ENCODE measurements around the gene EFR3B. TPM values are rescaled to one million over a fixed set of nuclear protein-coding genes. Genes with fewer than 3 reads are reported as not detected.

EFR3B gene
- total RNA-seq, 1 donor from 2014 or later = 14.7 TPM

GRCh38 chr2:25055376-25055920 is 13.6 kb downstream of the EFR3B start:
- H3K27ac ChIP-seq (ENCODE audit: low read depth, low read length) = no peak overlapping the region
- H3K4me2 ChIP-seq (ENCODE audit: low read length) = no peak overlapping the region
- Mint-ChIP-seq H3K4me3 (ENCODE audit: unreplicated experiment) (no peak overlapping the region), H3K4me1 (ENCODE audit: low read depth, unreplicated experiment) (no peaks in the 10 kb centered on the region), H3K27me3 (ENCODE audit: low read depth, unreplicated experiment) (no peaks in the 10 kb centered on the region), H3K36me3 (ENCODE audit: low read depth, unreplicated experiment) (peaks cover 3% of the 10 kb centered on the region), H3K9me3 (ENCODE audit: unreplicated experiment) (no peaks in the 10 kb centered on the region), H3K27ac (ENCODE audit: unreplicated experiment) (no peak overlapping the region)
- H3K4me1 ChIP-seq (ENCODE audit: insufficient read depth, low read length) = no peaks in the 10 kb centered on the region
- no peaks in the 10 kb centered on the region for H3K79me2 ChIP-seq (ENCODE audit: insufficient read depth, low read length)
- H3K9me3 ChIP-seq (ENCODE audit: insufficient read depth, low read depth, low read length) = no peaks in the 10 kb centered on the region
- no peaks in the 10 kb centered on the region for H3K27me3 ChIP-seq (ENCODE audit: insufficient read depth, low read length)
- H3K36me3 ChIP-seq (ENCODE audit: insufficient read depth, low read length) = no peaks in the 10 kb centered on the region
- H3K9ac ChIP-seq (ENCODE audit: low read length) = no peak overlapping the region
- TF ChIP-seq EZH2 (IDR thresholded peaks at IDR 0.05; ENCODE audit: insufficient read depth, low read length) (no peak), CTCF (IDR thresholded peaks at IDR 0.05; ENCODE audit: insufficient read depth, low read depth, low read length) (no peak)
- peaks cover 4% of the 10 kb centered on the region for H4K20me1 ChIP-seq (ENCODE audit: insufficient read depth, low read length)
- no peak overlapping the region for H2AFZ ChIP-seq (ENCODE audit: low read depth, low read length)
- no peak overlapping the region for H3K4me3 ChIP-seq (ENCODE audit: insufficient read depth, low read depth, low read length)
- FAIRE-seq (no peak), DNase-seq (ENCODE audit: low read depth) (no peak)

GRCh38 chr2:25056098-25056821 is 14.4 kb downstream of the EFR3B start:
- Histone ChIP-seq H3K27me3 (ENCODE audit: insufficient read depth, low read length) (no peaks in the 10 kb centered on the region), H3K9ac (ENCODE audit: low read length) (no peak overlapping the region), H3K79me2 (ENCODE audit: insufficient read depth, low read length) (no peaks in the 10 kb centered on the region), H3K4me2 (ENCODE audit: low read length) (no peak overlapping the region), H3K36me3 (ENCODE audit: insufficient read depth, low read length) (no peaks in the 10 kb centered on the region), H3K4me1 (ENCODE audit: insufficient read depth, low read length) (no peaks in the 10 kb centered on the region), H3K9me3 (ENCODE audit: insufficient read depth, low read depth, low read length) (no peaks in the 10 kb centered on the region), H3K27ac (ENCODE audit: low read depth, low read length) (no peak overlapping the region), H2AFZ (ENCODE audit: low read depth, low read length) (no peak overlapping the region), H4K20me1 (ENCODE audit: insufficient read depth, low read length) (peaks cover 4% of the 10 kb centered on the region), H3K4me3 (ENCODE audit: insufficient read depth, low read depth, low read length) (no peak overlapping the region)
- Mint-ChIP-seq H3K4me3 (ENCODE audit: unreplicated experiment) (no peak overlapping the region), H3K36me3 (ENCODE audit: low read depth, unreplicated experiment) (peaks cover 3% of the 10 kb centered on the region), H3K4me1 (ENCODE audit: low read depth, unreplicated experiment) (no peaks in the 10 kb centered on the region), H3K9me3 (ENCODE audit: unreplicated experiment) (no peaks in the 10 kb centered on the region), H3K27ac (ENCODE audit: unreplicated experiment) (no peak overlapping the region), H3K27me3 (ENCODE audit: low read depth, unreplicated experiment) (no peaks in the 10 kb centered on the region)
- FAIRE-seq (no peak), DNase-seq (ENCODE audit: low read depth) (no peak)
- TF ChIP-seq CTCF (IDR thresholded peaks at IDR 0.05; ENCODE audit: insufficient read depth, low read depth, low read length) = no peak
- no peak for TF ChIP-seq EZH2 (IDR thresholded peaks at IDR 0.05; ENCODE audit: insufficient read depth, low read length)

GRCh38 chr2:25062511-25062917 is 20.6 kb downstream of the EFR3B start:
- FAIRE-seq (no peak), DNase-seq (ENCODE audit: low read depth) (no peak)
- H3K36me3 ChIP-seq (ENCODE audit: insufficient read depth, low read length) = no peaks in the 10 kb centered on the region
- Mint-ChIP-seq H3K9me3 (ENCODE audit: unreplicated experiment) (peaks cover 9% of the 10 kb centered on the region), H3K4me3 (ENCODE audit: unreplicated experiment) (no peak overlapping the region), H3K4me1 (ENCODE audit: low read depth, unreplicated experiment) (peaks cover 6% of the 10 kb centered on the region), H3K27ac (ENCODE audit: unreplicated experiment) (no peak overlapping the region), H3K36me3 (ENCODE audit: low read depth, unreplicated experiment) (peaks cover 14% of the 10 kb centered on the region), H3K27me3 (ENCODE audit: low read depth, unreplicated experiment) (no peaks in the 10 kb centered on the region)
- no peak for TF ChIP-seq EZH2 (IDR thresholded peaks at IDR 0.05; ENCODE audit: insufficient read depth, low read length)
- TF ChIP-seq CTCF (IDR thresholded peaks at IDR 0.05; ENCODE audit: insufficient read depth, low read depth, low read length) = no peak
- no peak overlapping the region for H3K27ac ChIP-seq (ENCODE audit: low read depth, low read length)
- H3K4me1 ChIP-seq (ENCODE audit: insufficient read depth, low read length) = peaks cover 12% of the 10 kb centered on the region
- H3K4me3 ChIP-seq (ENCODE audit: insufficient read depth, low read depth, low read length) = no peak overlapping the region
- H3K4me2 ChIP-seq (ENCODE audit: low read length) = no peak overlapping the region
- H3K27me3 ChIP-seq (ENCODE audit: insufficient read depth, low read length) = no peaks in the 10 kb centered on the region
- peaks cover 7% of the 10 kb centered on the region for H4K20me1 ChIP-seq (ENCODE audit: insufficient read depth, low read length)
- peaks cover 3% of the 10 kb centered on the region for H3K9me3 ChIP-seq (ENCODE audit: insufficient read depth, low read depth, low read length)
- H2AFZ ChIP-seq (ENCODE audit: low read depth, low read length) = peak overlapping the region; percentile 81
- H3K79me2 ChIP-seq (ENCODE audit: insufficient read depth, low read length) = no peaks in the 10 kb centered on the region
- H3K9ac ChIP-seq (ENCODE audit: low read length) = no peak overlapping the region
